Adipose tissue (tissue), 3 donors: ENCODE data around the gene FAM193A. TPM values are rescaled to one million over a fixed set of nuclear protein-coding genes. Genes with fewer than 3 reads are reported as not detected.

Experiments used
- H3K27ac ChIP-seq: one replicate; pipeline ENCODE4 v1.5.1; 2013; ENCODE audit warnings: low read depth, low read length
- WGBS, 3 donors: extraction: QIAGEN DNeasy Blood & Tissue Kit; methylation state at CpG; one replicate each; pipeline ENCODE4 v1.1.7; 2013; 5-methylcytosine and 5-hydroxymethylcytosine counted together
- polyA plus RNA-seq, 3 donors: library from polyadenylated mRNA; stranded (reverse); fragments of 200-250 nt; gene quantifications; one replicate each; pipeline ENCODE4 v1.2.3, GENCODE V29; 2013
- donor health status: healthy with polysubstance abuse.
- donor health status: Bipolar disorder and iron deficiency.
- donor health status: healthy.

The FAM193A gene
- polyA plus RNA-seq, 3 donors = 5.5 to 10.7 (median 9.7) TPM

- WGBS, 3 donors = 89 to 97% (median 97%) methylated on average over 5 of the region's 5 CpGs
These were observed 159.1 kb downstream of the FAM193A start for GRCh38 chr4:2695346-2696060.

GRCh38 chr4:2696423-2696822 is 160.0 kb downstream of the FAM193A start:
- 91 to 92% (median 92%) methylated on average over 14 of the region's 14 CpGs for WGBS, 3 donors

More at GRCh38 chr4:2695346-2696060, 159.1 kb downstream of the FAM193A start:
- no peak overlapping the region for H3K27ac ChIP-seq

GRCh38 chr4:2697995-2698414 is 161.6 kb downstream of the FAM193A start:
- WGBS, 3 donors = 73 to 91% (median 85%) methylated on average over 8 of the region's 8 CpGs
- no peak overlapping the region for H3K27ac ChIP-seq

More at GRCh38 chr4:2696423-2696822, 160.0 kb downstream of the FAM193A start:
- H3K27ac ChIP-seq = no peak overlapping the region

- H3K27ac ChIP-seq = no peak overlapping the region
- WGBS, 3 donors = 78 to 86% (median 79%) methylated on average over 1 of the region's 1 CpG
These were observed 162.1 kb downstream of the FAM193A start for GRCh38 chr4:2698504-2698903.

GRCh38 chr4:2698951-2699505 is 162.6 kb downstream of the FAM193A start:
- 86 to 92% (median 87%) methylated on average over 12 of the region's 12 CpGs for WGBS, 3 donors
- no peak overlapping the region for H3K27ac ChIP-seq

- H3K27ac ChIP-seq = no peak overlapping the region
- 77 to 90% (median 81%) methylated on average over 7 of the region's 7 CpGs for WGBS, 3 donors
These were observed 163.1 kb downstream of the FAM193A start for GRCh38 chr4:2699534-2699933.

- H3K27ac ChIP-seq = no peak overlapping the region
- 90 to 92% (median 90%) methylated on average over 8 of the region's 8 CpGs for WGBS, 3 donors
These were observed 163.6 kb downstream of the FAM193A start for GRCh38 chr4:2700031-2700430.

GRCh38 chr4:2702361-2702760 is 165.9 kb downstream of the FAM193A start:
- H3K27ac ChIP-seq = no peak overlapping the region
- 94 to 97% (median 96%) methylated on average over 8 of the region's 8 CpGs for WGBS, 3 donors

GRCh38 chr4:2702770-2703169 is 166.3 kb downstream of the FAM193A start:
- H3K27ac ChIP-seq = no peak overlapping the region
- 80 to 89% (median 86%) methylated on average over 7 of the region's 7 CpGs for WGBS, 3 donors

GRCh38 chr4:2712261-2712842 is 175.9 kb downstream of the FAM193A start:
- no peak overlapping the region for H3K27ac ChIP-seq

GRCh38 chr4:2713337-2713736 is 176.9 kb downstream of the FAM193A start:
- 80 to 94% (median 92%) methylated on average over 5 of the region's 5 CpGs for WGBS, 3 donors
- no peak overlapping the region for H3K27ac ChIP-seq

More at GRCh38 chr4:2712261-2712842, 175.9 kb downstream of the FAM193A start:
- WGBS, 3 donors = 82 to 87% (median 87%) methylated on average over 9 of the region's 9 CpGs

- WGBS, 3 donors = 24 to 44% (median 30%) methylated on average over 10 of the region's 10 CpGs
- no peak overlapping the region for H3K27ac ChIP-seq
These were observed 177.8 kb downstream of the FAM193A start for GRCh38 chr4:2714061-2714770.

- 48 to 63% (median 54%) methylated on average over 4 of the region's 4 CpGs for WGBS, 3 donors
- no peak overlapping the region for H3K27ac ChIP-seq
These were observed 178.5 kb downstream of the FAM193A start for GRCh38 chr4:2714918-2715317.

GRCh38 chr4:2715426-2715825 is 179.0 kb downstream of the FAM193A start:
- WGBS, 3 donors = 59 to 77% (median 76%) methylated on average over 5 of the region's 5 CpGs
- H3K27ac ChIP-seq = no peak overlapping the region

GRCh38 chr4:2716236-2716635 is 179.8 kb downstream of the FAM193A start:
- no peak overlapping the region for H3K27ac ChIP-seq

GRCh38 chr4:2721586-2721985 is 185.1 kb downstream of the FAM193A start:
- no peak overlapping the region for H3K27ac ChIP-seq
- WGBS, 3 donors = 88 to 90% (median 90%) methylated on average over 11 of the region's 11 CpGs

More at GRCh38 chr4:2716236-2716635, 179.8 kb downstream of the FAM193A start:
- WGBS, 3 donors = 93 to 96% (median 96%) methylated on average over 8 of the region's 8 CpGs

GRCh38 chr4:2722033-2722432 is 185.6 kb downstream of the FAM193A start:
- no peak overlapping the region for H3K27ac ChIP-seq
- WGBS, 3 donors = 95 to 97% (median 95%) methylated on average over 9 of the region's 9 CpGs

GRCh38 chr4:2723751-2724150 is 187.3 kb downstream of the FAM193A start:
- WGBS, 3 donors = 86 to 96% (median 94%) methylated on average over 3 of the region's 3 CpGs
- no peak overlapping the region for H3K27ac ChIP-seq

- 93 to 100% (median 93%) methylated on average over 4 of the region's 4 CpGs for WGBS, 3 donors
- H3K27ac ChIP-seq = no peak overlapping the region
These were observed 188.9 kb downstream of the FAM193A start for GRCh38 chr4:2725380-2725779.
